Activated CD8-positive, alpha-beta memory T cell treated with anti-CD3 and anti-CD28 coated beads for 1 hour (primary cell): ENCODE data around the gene AKAP13.
A peak's percentile ranks its signal among the peaks of the same experiment; 100 is the strongest.

Source experiments
- DNase-seq, 2 donors: peaks; one replicate each; pipeline ENCODE4 v3.0.0-alpha.2; 2020; ENCODE audit warnings: low read depth in 1 of 2; ENCODE audit errors: extremely low read depth in 1 of 2

AKAP13 gene

DNA sequence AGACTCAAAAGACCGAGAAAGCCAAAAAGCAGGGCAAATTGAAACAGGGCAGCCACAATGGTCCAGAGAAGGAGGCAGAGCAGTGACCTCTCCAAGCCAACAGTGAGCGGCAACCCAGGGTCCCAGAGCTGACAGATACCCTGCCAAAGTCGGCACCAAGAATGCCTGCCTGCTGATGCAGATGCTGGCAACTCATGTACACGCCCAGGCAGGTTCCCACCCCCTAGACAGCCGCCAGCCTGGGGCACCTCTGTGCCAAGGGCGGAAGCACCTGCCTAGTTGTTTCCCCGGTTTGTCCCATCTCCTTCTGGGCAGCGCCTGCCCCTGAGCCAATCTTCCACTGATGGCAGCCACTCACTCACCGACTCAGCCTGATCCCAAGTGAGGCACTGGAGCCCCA, 392.3 kb downstream of the AKAP13 start:
- DNase-seq: no peak

- no peak for DNase-seq
Measured at GRCh38 chr15:85773249-85773648, 392.8 kb downstream of the AKAP13 start.

DNA sequence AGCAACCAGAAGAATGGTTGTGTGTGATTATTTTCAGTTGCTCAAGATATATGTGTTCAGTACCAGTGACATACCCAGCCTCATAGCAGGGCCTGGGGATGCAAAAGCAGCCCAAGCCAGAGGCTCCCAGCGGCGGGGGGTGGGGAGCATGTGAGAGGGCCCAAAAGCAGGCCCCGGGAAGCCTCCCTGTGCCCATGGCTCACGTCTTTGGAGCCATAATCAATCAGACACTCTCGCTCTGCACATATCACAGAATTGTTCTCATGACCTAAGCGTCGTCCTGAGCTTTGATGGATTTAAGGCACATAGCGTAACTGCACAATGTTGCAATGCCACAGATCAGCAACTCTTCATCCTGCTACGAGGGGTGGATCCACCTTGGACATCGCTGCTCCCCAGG, 393.6 kb downstream of the AKAP13 start:
- no peak for DNase-seq

DNA sequence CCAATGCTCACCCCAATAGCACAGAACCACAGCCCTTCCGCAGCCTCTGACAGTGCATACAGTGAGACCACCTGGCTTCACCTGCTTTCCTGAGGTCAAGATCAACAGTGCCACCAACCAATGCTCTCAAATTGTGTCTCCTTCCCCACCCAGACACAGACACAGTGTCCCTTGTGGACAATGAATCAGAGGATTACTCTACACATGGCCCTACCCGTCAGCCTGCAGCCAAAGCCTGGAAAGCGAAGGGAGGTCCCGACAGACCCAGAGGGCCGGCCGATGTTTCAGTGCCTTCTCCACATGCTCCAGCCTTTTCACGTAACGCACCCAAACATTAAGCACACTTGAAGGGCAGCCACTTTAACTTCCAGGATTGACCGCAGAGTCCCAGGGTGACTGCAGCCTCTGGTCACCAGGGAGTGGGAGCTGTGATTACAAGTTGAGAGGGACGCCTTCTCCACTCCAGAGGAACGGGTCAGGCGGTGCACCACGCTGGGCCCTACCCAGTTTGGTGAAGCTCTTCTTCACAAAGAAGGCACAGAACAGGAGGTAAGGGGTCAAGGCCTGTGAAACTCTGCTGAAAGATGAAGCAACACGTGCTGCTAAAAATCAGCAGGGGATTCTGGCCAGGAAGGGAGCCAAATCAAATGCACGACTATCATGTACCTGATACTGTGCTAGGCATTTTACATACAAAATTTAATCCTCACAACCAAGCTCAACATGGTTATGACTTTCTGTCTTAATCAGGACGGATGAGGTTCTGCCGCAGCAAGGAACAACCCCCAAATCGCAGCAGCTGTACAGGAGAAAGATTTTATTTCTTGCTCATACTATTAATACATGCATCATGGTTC, 397.1 kb downstream of the AKAP13 start:
- DNase-seq: no peak

GRCh38 chr15:85778107-85778776, 397.8 kb downstream of the AKAP13 start:
- DNase-seq: no peak

- DNase-seq: no peak
Measured at GRCh38 chr15:85779249-85779648, 398.8 kb downstream of the AKAP13 start.

DNA sequence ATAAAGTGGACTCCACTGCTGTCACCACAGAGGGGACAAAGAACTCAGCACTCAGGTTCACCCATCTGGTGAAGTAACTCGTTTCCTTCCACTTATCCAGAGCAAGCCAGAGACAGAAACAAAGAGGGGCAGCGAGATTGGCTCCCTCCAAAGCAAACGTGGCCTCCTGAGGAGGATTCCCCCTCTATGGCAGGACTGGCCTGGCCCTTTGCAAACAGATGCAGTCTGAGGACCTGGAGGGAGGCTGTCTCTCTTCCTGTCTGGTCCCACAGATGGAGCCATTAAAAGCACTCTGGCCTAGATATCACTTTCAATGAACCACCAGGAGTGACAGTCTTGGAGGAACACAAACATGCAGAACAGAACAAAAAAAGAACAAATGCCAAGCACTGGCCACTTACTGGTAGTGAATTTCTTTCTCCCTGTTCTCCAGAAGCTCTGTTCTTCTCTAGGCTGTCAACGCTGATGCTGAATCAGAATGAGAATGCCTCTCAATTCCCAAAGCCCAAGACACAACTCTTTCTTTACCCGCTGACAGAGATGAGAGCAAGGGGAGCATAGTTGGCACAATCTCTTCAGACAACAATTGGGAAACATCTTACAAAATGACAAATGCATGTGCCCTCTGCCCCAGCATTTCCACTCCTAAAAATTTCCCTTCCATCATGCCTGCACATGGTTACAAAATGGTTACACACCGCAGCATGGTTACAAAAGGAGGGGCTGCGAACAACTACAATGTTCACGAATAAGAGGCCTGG, 400.0 kb downstream of the AKAP13 start:
- DNase-seq: no peak

- DNase-seq: no peak
Measured at GRCh38 chr15:85781099-85781498, 400.7 kb downstream of the AKAP13 start.

GRCh38 chr15:85782064-85782463, 401.7 kb downstream of the AKAP13 start:
- no peak for DNase-seq

GRCh38 chr15:85785887-85786780, 405.7 kb downstream of the AKAP13 start:
- no peak for DNase-seq

DNA sequence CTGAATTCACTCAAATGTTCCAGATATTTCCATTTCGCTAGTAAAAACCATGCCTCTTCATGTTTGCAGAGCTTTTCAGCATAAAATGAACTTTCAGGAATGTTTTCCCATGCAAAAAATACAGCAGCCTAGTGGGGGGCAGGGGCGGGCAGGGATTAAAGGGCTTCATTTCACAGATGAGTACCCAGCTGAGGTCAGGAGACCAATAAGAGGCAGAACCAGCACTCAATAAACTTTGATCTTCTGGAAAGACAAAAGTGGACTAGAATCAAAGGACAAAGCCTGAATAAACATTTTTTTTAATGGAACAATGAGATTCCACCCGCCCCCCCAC, 406.3 kb downstream of the AKAP13 start:
- no peak for DNase-seq

- DNase-seq: no peak
Measured at GRCh38 chr15:85788771-85789495, 408.5 kb downstream of the AKAP13 start.

- DNase-seq: no peak
Measured at GRCh38 chr15:85789496-85789875, 409.1 kb downstream of the AKAP13 start.

GRCh38 chr15:85792102-85792731, 411.8 kb downstream of the AKAP13 start:
- DNase-seq: no peak

DNA sequence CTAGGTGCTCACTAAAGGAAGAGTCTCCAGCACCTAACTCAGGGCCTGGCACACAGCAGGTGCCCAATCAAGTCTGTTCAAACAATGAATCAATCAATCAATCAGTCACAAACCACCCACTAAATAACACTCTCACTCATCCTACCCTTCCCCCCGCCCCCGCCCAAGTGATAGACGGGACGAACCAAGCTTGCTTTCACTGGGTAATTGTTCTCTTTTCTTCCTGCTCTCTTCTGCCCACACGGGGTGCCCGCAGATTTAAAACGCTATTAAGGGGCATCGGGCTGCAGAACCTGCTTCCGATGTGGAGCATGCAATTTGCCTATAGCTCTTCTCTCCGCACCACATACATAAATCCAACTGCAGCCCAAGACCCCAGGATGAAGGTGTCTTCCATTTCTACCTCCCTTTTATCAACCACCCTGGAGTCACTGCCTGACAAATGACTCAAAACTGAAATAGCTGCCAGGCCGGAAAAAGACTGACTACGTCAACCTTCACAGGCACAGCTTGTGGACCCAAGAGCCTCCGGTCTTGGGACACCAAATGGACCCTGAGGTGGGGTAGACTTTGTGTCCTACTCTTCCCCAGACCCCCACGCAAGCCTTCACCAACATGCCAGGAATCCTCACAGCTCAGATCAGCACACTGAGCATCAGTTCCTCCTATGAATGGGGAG, 412.6 kb downstream of the AKAP13 start:
- no peak for DNase-seq

DNA sequence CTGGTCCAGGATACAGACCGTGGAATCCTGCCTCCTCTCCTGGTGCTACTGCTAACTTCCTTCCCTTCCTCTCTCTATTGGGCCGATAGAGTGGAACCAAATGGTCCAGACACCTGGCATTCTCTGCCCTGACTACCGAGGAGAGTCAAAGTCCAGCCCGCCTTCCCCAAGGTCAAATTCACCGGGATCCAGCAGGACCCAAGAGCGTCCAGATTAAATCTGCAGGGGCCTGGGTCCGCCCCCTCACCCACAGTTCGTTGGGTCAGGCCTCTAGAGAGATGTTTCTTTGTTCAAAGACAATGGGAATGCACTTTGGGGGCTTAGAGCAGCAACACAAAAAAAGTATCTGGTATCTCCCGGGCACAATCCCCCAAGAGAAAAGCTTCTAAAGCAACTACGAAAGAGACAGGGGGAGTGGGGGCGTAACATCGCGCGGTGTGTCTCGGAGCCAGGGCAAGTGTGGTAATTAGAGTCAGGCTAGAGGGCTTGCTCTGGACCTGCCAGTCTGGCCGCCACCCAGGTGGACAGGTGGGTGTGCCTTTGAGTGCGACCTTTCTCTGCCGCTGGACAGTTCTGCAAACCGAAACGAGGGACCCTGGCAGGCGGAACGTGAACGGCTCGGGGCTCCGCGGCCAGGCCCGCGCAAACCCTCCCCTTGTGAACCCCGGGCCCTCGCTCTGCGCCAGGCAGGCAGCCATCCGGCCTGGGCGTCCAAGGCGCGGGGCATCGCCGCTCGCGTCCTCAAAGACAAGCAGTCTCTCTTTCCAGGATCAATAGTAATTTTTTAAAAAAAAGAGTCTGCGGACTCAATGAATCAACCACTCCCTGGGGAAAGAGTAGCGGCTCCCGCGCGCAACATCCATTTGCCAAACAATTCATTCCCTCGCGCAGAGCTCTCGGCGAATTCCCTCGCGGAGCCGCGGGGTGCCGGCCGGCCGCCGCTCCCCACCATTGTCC, 413.5 kb downstream of the AKAP13 start:
- no peak for DNase-seq

GRCh38 chr15:85794598-85795336, 414.4 kb downstream of the AKAP13 start, which contains the start of gene KLHL25:
Gene KLHL25 (minus strand): TSS chr15:85794925. CDS start chr15:85769810, 25,115 bp downstream.
- DNase-seq: peak; percentile 83 to 84
